T-helper 17 cell (primary cell): ENCODE data around the gene DCST1. TPM values are rescaled to one million over a fixed set of nuclear protein-coding genes. Genes with fewer than 3 reads are reported as not detected.

Experiments
- ATAC-seq: fragments of 150-1000 bp; cut with Tn5 transposase; 2 replicates; pipeline ENCODE4 v1.10.0; 2021; ENCODE audit warnings: mild to moderate bottlenecking, moderate library complexity
- DNase-seq, 3 donors: peaks; one replicate each; pipeline versions ENCODE4 v3.0.0 to v3.0.0-alpha.2; 2020 to 2021
- H3K9me3 ChIP-seq: one replicate; pipeline ENCODE4 v1.7.0; 2013; ENCODE audit warnings: low read length, mild to moderate bottlenecking; ENCODE audit not compliant: control insufficient read depth, poor library complexity, severe bottlenecking
- H3K27ac Mint-ChIP-seq: one replicate; pipeline ENCODE4 v1.8.0; 2022; ENCODE audit warnings: mild to moderate bottlenecking, moderate library complexity, mixed read lengths
- H3K27me3 Mint-ChIP-seq: one replicate; pipeline ENCODE4 v1.8.0; 2022; ENCODE audit warnings: mixed read lengths
- H3K36me3 Mint-ChIP-seq: one replicate; pipeline ENCODE4 v1.8.0; 2022; ENCODE audit warnings: low read depth, mixed read lengths
- H3K4me1 Mint-ChIP-seq: one replicate; pipeline ENCODE4 v1.8.0; 2022; ENCODE audit warnings: mild to moderate bottlenecking, mixed read lengths
- H3K4me3 Mint-ChIP-seq: one replicate; pipeline ENCODE4 v1.8.0; 2022; ENCODE audit warnings: mild to moderate bottlenecking, moderate library complexity, mixed read lengths
- total RNA-seq, 4 donors: library from RNA in 2 of 4; stranded (reverse) in 2 of 4; gene quantifications; one replicate each; pipeline ENCODE4 v1.2.3 and lab custom pipeline; 2022 to 2026

The DCST1 gene
- total RNA-seq, 2 donors from 2014 or later: 0.23 to 0.57 TPM

DNA sequence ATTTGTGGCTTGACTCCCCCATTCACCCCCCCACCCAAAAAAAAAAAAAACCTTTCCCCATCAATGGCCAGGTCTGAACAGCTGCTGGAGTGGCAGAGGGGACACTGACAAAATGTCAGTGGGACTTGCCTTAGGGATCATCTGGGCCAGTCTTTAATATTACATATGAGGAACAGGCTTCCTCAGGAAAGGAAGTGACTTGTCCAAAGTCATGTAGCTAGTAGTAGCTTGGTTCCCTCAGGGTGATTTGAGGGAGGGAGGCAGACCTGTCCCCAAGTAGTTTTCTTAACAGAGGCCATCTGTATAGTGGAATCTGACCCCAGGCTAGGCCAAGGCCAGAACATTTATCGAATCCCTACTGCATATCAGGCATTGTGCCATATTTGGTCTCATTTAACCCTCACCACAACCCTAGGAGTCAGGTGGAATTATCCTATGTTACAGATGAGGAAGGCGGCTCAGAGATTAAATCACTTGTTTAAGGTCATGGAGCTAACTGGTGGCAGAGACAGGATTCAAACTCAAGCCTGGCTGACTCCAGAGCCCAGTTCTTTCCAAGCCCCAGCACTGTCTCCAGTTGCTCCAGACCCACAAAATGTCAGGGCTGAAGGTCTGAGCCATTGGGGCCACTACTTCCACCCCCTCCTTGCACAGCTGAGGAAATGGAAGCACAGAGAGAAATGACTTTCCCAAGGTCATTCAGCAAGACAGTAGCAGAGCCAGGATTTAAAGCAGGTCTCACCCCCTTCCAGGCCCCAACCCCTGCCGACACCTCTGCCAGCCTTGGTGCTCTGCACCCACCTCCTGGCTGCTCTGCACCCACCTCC lies 20.6 kb upstream of the DCST1 start:
- Mint-ChIP-seq H3K4me1 (peaks cover 64% of the 10 kb centered on the region), H3K27me3 (no peaks in the 10 kb centered on the region), H3K4me3 (peak overlapping the region; percentile 98), H3K36me3 (peaks cover 9% of the 10 kb centered on the region), H3K27ac (peak overlapping the region; percentile 53)
- no peak for ATAC-seq
- no peaks in the 10 kb centered on the region for H3K9me3 ChIP-seq
- no peak for DNase-seq

DNA sequence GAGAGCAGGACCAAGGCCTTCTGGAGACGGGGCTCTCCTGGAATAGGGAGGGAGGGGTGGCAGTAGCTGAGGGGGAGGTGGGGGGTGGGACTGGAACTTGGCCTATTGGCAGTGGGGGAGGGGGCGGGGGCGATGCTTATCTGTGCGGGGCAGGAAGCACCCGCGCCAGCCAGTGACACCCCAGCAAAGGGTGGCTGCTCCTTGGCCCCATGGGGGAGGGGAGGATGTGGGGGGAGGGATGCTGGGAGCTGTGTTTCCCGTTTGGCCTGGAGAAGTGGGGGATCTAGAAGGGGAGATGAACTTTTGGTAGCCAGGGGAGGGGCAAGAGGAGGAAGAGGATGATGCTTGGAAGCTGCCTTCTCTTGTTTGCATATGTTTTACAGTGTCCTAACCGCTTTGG lies 20.0 kb upstream of the DCST1 start:
- peak overlapping the region; percentile 53 for H3K27ac Mint-ChIP-seq

DNA sequence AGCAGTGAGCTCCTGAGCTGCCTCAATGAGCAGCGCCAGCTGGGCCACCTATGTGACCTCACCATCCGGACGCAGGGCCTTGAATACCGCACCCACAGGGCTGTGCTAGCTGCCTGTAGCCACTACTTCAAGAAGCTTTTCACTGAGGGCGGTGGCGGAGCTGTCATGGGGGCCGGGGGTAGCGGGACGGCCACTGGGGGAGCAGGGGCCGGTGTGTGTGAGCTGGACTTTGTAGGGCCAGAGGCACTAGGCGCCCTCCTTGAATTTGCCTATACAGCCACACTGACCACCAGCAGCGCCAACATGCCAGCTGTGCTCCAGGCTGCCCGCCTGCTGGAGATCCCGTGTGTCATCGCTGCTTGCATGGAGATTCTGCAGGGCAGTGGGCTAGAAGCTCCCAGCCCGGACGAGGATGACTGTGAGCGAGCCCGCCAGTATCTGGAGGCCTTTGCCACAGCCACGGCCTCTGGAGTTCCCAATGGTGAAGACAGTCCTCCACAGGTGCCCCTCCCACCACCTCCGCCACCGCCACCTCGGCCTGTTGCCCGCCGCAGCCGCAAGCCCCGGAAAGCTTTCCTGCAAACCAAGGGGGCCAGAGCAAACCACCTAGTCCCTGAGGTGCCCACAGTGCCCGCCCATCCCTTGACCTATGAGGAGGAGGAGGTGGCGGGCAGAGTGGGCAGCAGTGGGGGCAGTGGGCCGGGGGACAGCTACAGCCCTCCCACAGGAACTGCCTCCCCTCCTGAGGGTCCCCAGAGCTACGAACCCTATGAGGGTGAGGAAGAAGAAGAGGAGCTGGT lies 18.7 kb upstream of the DCST1 start:
- Mint-ChIP-seq H3K27me3 (no peaks in the 10 kb centered on the region), H3K4me1 (peaks cover 62% of the 10 kb centered on the region), H3K27ac (peak overlapping the region; percentile 53), H3K36me3 (peaks cover 2% of the 10 kb centered on the region), H3K4me3 (peak overlapping the region; percentile 87)
- ATAC-seq: no peak
- H3K9me3 ChIP-seq: no peaks in the 10 kb centered on the region
- no peak for DNase-seq

More for the DNA sequence above, 20.0 kb upstream of the DCST1 start:
- DNase-seq: peak in 1 of 3 donors; percentile 43
- H3K9me3 ChIP-seq: no peaks in the 10 kb centered on the region
- H3K4me3 Mint-ChIP-seq: peak overlapping the region; percentile 98
- no peak for ATAC-seq
- no peaks in the 10 kb centered on the region for H3K27me3 Mint-ChIP-seq
- peaks cover 9% of the 10 kb centered on the region for H3K36me3 Mint-ChIP-seq
- H3K4me1 Mint-ChIP-seq: peaks cover 61% of the 10 kb centered on the region

DNA sequence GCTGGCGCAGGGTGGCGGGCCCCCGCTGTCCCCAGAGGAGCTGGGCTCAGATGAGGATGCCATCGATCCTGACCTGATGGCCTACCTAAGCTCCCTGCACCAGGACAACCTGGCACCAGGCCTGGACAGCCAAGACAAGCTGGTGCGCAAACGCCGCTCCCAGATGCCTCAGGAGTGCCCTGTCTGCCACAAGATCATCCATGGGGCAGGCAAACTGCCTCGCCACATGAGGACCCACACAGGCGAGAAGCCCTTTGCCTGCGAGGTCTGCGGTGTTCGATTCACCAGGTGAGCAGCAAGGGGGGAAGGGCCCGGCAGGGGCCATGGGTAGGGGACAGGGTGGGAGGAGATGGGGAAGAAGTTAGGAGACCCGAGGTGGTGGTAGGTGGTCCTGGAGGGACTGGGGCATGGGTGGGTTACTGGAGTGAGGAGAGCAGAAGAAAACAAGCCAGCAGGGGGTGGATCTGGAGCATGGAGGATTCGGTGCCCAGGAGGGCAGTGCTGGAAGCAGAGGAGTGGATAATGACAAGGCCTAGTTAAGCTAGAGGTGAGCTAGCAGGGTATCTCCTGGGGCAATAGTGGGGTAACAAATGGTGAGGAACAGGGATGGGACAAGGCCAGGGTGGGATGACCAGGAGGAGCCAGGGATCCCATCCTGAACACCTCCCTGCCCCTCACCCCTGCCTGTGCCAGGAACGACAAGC lies 17.9 kb upstream of the DCST1 start:
- Mint-ChIP-seq H3K4me3 (peak overlapping the region; percentile 87), H3K4me1 (peaks cover 60% of the 10 kb centered on the region), H3K36me3 (peaks cover 2% of the 10 kb centered on the region), H3K27ac (peak overlapping the region; percentile 79), H3K27me3 (no peaks in the 10 kb centered on the region)
- DNase-seq (no peak), ATAC-seq (no peak)
- no peaks in the 10 kb centered on the region for H3K9me3 ChIP-seq

DNA sequence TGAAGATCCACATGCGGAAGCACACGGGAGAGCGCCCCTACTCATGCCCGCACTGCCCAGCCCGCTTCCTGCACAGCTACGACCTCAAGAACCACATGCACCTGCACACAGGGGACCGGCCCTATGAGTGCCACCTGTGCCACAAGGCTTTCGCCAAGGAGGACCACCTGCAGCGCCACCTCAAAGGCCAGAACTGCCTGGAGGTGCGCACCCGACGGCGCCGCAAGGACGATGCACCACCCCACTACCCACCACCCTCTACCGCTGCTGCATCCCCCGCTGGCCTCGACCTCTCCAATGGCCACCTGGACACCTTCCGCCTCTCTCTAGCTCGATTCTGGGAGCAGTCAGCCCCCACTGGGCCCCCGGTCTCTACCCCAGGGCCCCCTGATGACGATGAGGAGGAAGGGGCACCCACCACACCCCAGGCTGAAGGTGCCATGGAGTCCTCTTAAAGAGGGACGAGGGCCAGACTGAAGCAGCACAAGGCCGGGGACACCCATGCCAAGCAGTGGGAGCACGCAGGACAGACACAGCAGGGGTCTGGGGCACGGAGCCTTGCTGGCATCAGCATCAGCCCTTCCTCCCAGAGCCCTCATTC lies 17.3 kb upstream of the DCST1 start:
- peaks cover 56% of the 10 kb centered on the region for H3K4me1 Mint-ChIP-seq
- no peaks in the 10 kb centered on the region for H3K27me3 Mint-ChIP-seq
- peak overlapping the region; percentile 79 for H3K27ac Mint-ChIP-seq
- no peak for DNase-seq
- peaks cover 2% of the 10 kb centered on the region for H3K36me3 Mint-ChIP-seq
- peak; percentile 18 for ATAC-seq
- H3K4me3 Mint-ChIP-seq: peak overlapping the region; percentile 87
- no peaks in the 10 kb centered on the region for H3K9me3 ChIP-seq

DNA sequence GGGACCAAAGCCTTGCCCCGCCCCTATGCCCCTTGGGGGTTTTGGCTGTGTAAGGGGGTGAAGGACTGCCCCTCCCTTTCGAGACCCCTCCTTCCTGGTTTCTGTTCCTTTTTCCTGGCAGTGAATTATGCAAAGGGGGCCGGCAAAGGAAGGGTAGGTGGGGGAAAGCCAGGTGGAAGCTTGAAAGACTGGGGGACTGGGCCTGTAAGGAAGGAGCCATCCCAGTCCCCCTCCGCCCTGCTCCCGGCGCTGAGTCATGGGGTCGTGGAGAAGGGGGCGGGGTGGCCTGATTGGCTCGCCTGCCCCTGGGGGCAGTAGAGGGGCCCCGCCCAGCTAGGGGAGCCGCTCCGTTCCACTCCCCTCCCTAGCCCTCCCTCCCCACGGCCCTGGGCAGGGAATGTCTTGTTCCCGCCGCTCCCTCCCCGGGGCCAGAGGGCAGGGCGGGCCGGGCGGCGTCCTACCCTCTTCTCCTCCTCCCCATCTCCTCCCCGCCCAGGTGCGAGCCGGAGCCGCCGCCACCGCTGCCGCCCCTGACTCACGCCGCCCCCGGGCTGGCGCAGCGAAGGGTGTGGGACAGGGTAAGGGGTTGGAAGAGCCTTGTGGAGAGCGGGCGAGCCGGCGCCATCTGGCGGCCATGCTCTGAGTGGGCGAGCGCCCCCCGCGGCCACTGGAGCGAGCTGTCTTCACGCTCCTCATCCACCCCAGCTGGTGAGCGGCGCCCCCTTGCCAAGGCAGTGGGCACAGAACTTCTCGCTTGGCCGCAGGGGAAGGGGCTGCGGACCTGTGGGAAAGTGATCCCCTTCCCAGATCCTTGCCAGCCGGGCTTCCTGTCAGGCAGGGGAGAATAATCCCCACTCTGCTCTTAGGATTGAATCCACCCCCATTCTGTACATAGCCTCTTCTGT lies 16.3 kb upstream of the DCST1 start:
- H3K27ac Mint-ChIP-seq: peak overlapping the region; percentile 88
- no peaks in the 10 kb centered on the region for H3K9me3 ChIP-seq
- DNase-seq: peak; percentile 84 to 87 (median 85)
- no peaks in the 10 kb centered on the region for H3K27me3 Mint-ChIP-seq
- H3K4me1 Mint-ChIP-seq: peaks cover 58% of the 10 kb centered on the region
- ATAC-seq: peak; percentile 93
- peaks cover 2% of the 10 kb centered on the region for H3K36me3 Mint-ChIP-seq
- H3K4me3 Mint-ChIP-seq: peak overlapping the region; percentile 87

DNA sequence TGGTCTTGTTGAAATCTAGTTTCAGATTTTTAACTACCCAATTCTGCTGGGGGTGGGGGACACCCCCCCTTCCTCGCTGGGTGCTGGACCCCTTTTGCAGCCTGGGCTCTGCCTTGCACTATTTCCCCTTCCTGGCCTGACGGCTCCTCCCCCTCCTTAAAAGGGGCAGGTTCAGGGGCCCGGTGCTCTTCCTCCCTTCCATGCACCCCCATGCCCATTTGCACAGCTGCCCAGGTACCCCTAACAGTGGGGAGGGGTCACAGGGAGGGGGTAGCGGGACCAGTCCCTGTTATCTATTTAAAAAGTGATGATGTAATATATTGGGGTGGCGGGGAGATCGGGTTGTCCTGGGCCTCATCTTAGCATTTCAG lies 15.7 kb upstream of the DCST1 start:
- DNase-seq (no peak), ATAC-seq (peak; percentile 1)
- H3K27me3 Mint-ChIP-seq: no peaks in the 10 kb centered on the region
- H3K36me3 Mint-ChIP-seq: peaks cover 2% of the 10 kb centered on the region
- peaks cover 54% of the 10 kb centered on the region for H3K4me1 Mint-ChIP-seq
- H3K27ac Mint-ChIP-seq: peak overlapping the region; percentile 88
- peak overlapping the region; percentile 58 for H3K4me3 Mint-ChIP-seq
- no peaks in the 10 kb centered on the region for H3K9me3 ChIP-seq

DNA sequence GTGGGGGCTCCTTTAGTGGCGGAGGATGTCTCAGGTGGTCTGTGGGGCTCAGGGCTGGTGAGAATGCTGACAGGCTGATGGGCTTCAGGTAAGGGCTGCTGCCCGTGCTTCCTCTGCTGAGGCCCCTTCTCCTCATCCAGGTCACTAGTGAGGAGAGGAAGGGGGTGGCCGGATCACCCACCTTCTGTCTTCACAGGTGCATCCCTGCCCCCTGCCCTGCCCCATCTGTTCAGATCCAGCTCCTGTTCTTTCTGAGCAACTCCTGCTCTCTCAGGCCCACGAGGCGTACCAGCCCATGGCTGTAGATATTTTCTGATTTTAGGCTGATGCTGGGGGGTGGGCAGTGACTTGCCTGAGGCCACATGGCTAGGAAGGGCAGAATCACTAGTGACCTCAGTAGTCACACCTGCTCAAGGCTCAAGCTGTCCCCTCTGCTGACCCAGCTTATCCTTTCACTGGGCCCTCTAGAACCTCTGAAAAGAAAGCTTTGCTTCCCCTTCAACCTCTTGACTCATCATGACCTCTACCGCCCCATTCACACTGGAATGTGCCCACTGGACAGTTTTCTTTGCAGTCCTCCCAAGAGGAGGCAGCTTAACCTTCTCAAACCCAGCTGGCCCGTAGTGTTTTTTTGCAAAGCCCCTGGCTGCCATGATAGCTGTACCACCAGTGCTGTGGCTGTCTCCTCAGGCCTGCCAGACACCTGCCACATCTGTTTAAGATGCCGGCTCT lies 14.8 kb upstream of the DCST1 start:
- H3K4me1 Mint-ChIP-seq: peaks cover 48% of the 10 kb centered on the region
- DNase-seq (no peak), ATAC-seq (no peak)
- no peaks in the 10 kb centered on the region for H3K27me3 Mint-ChIP-seq
- peak overlapping the region; percentile 88 for H3K27ac Mint-ChIP-seq
- peaks cover 2% of the 10 kb centered on the region for H3K36me3 Mint-ChIP-seq
- no peaks in the 10 kb centered on the region for H3K9me3 ChIP-seq
- H3K4me3 Mint-ChIP-seq: no peak overlapping the region

DNA sequence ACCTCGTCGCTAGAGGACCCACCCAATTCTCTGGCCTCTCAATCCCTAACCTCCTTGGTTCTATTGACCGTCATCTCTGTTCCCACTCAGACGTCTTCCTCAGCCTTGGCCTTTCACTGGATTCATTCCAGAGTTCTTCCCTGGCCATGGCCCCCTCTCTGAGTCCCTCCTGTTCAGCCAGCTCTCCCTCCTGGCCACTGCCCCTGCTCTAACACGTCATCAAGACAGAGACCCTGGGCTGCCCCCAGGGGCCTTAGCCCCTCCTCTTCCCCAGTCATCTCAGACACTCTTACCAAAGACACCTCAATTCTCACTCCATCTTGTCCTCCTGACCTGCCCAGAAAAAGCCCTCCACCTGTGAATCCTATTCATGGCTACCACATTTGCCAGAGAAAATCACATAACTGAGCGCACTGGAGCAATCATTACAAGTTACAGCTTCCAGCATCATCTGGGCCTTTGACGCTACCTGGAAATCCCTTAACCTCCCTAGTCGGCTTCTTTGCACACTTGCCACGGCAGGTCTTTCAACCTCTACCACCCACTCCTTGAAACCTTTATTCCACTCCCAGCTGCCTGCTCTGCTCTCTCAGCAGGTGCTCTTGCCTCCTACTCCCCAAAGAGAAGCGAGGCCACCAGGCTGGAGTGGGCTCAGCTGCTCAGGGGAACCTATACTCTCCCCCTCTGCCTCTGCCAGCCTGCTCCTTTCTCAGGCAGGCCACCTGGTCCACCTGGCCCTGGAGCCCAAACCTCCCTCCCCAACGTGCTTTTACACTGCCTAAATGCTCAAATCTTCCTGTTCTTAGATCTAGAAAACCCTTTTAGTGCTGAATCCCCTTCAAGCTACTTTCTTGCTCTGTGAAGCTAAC lies 14.0 kb upstream of the DCST1 start:
- Mint-ChIP-seq H3K4me3 (no peak overlapping the region), H3K36me3 (peaks cover 2% of the 10 kb centered on the region), H3K27me3 (no peaks in the 10 kb centered on the region), H3K27ac (peak overlapping the region; percentile 88), H3K4me1 (peaks cover 43% of the 10 kb centered on the region)
- H3K9me3 ChIP-seq: no peaks in the 10 kb centered on the region
- ATAC-seq (no peak), DNase-seq (no peak)

DNA sequence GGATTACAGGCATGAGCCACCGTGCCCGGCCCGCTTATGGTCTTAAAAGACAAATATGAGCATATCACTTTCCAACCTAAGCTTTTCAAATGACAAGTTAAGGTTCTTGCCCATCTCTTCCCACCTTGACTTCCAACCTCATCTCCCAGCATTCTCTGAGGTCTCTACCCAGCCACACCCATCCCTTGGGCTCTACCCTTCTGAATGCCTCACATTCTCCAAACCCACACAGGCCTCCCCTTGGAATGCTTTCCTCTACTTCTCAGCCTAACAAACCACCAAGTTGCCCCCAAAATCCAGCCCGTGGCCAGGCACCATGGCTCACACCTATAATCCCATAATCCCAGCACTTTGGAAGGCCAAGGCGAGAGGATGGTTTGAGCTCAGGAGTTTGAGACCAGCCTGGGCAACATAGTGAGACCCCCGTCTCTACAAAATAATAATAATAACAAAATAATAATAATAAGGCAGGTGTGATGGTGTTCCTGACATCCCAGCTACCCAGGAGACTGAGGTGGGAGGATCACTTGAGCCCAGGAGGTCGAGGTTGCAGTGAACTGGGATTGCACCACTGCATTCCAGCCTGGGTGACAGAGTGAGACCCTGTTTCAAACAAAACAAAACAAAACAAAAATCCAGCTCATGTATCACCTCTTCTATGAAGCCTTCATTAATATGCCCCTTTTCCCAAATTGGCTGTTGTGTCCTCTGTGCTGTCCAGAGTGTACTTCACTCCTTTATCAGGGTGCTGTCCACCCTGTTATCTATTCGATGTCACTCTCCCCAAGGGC lies 11.3 kb upstream of the DCST1 start:
- no peaks in the 10 kb centered on the region for H3K36me3 Mint-ChIP-seq
- no peaks in the 10 kb centered on the region for H3K9me3 ChIP-seq
- no peak for DNase-seq
- H3K27me3 Mint-ChIP-seq: no peaks in the 10 kb centered on the region
- H3K4me1 Mint-ChIP-seq: peaks cover 28% of the 10 kb centered on the region
- ATAC-seq: no peak
- H3K4me3 Mint-ChIP-seq: no peak overlapping the region
- no peak overlapping the region for H3K27ac Mint-ChIP-seq

DNA sequence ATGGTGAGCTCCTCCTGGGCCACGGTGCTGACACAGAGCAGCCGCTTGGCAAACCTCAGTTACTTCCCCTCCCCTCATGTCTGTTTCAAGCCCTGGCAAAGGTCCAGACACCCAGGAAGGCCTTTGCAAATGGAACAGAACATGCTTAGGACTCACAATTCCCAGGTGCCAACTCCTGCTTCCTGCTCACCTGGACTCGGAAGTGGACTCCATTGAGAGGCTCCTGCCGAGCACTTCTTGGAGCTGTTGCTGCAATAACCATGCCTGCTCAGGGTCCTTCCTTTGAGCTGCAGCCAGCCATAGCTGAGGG lies 10.7 kb upstream of the DCST1 start:
- ATAC-seq: no peak
- Mint-ChIP-seq H3K4me1 (peaks cover 25% of the 10 kb centered on the region), H3K4me3 (no peak overlapping the region), H3K27me3 (no peaks in the 10 kb centered on the region), H3K36me3 (no peaks in the 10 kb centered on the region), H3K27ac (no peak overlapping the region)
- no peaks in the 10 kb centered on the region for H3K9me3 ChIP-seq
- DNase-seq: no peak
